Liver (tissue), 9 donors: ENCODE data around the gene RGS3. TPM values are rescaled to one million over a fixed set of nuclear protein-coding genes. Genes with fewer than 3 reads are reported as not detected.

ENCODE experiments used
- DNase-seq: peaks from one replicate; pipeline ENCODE4 v3.0.0-alpha.2; 2017; ENCODE audit warnings: low spot score
- H3K27ac ChIP-seq, 2 donors: one replicate each; pipeline ENCODE4 v1.7.0; 2013; ENCODE audit warnings: inconsistent platforms in 2 of 2, low read length in 2 of 2, control low read depth in 1 of 2, low read depth in 1 of 2, mild to moderate bottlenecking in 1 of 2
- H3K27me3 ChIP-seq, 4 donors: one replicate each; pipeline versions ENCODE4 v1.6.1 to v1.7.0; 2013; ENCODE audit warnings: low read length in 3 of 4, inconsistent platforms in 1 of 4, mild to moderate bottlenecking in 1 of 4, moderate library complexity in 1 of 4; ENCODE audit not compliant: control insufficient read depth in 4 of 4, insufficient read depth in 4 of 4
- H3K36me3 ChIP-seq, 4 donors: one replicate each; pipeline versions ENCODE4 v1.6.1 to v1.7.0; 2013; ENCODE audit warnings: low read length in 3 of 4, mild to moderate bottlenecking in 3 of 4, low read depth in 1 of 4, moderate library complexity in 1 of 4; ENCODE audit not compliant: control insufficient read depth in 4 of 4, insufficient read depth in 3 of 4
- H3K4me1 ChIP-seq, 4 donors: one replicate each; pipeline versions ENCODE4 v1.6.1 to v1.7.0; 2013; ENCODE audit warnings: low read length in 3 of 4, mild to moderate bottlenecking in 3 of 4, moderate library complexity in 1 of 4; ENCODE audit not compliant: control insufficient read depth in 4 of 4, insufficient read depth in 4 of 4
- H3K4me3 ChIP-seq, 3 donors: one replicate each; pipeline versions ENCODE4 v1.6.1 to v1.7.0; 2013; ENCODE audit warnings: low read length in 3 of 3, control low read depth in 1 of 3, low read depth in 1 of 3, mild to moderate bottlenecking in 1 of 3
- H3K9ac ChIP-seq, 2 donors: one replicate each; pipeline ENCODE4 v1.7.0; 2013; ENCODE audit warnings: low read length in 2 of 2, mild to moderate bottlenecking in 2 of 2, moderate library complexity in 2 of 2, control low read depth in 1 of 2, low read depth in 1 of 2
- H3K9me3 ChIP-seq, 4 donors: one replicate each; pipeline versions ENCODE4 v1.6.1 to v1.7.0; 2013; ENCODE audit warnings: low read length in 3 of 4; ENCODE audit not compliant: control insufficient read depth in 4 of 4
- ATF3 ChIP-seq: IDR thresholded peaks from 2 replicates; pipeline ENCODE4 v1.6.1; 2016; ENCODE audit warnings: antibody characterized with exemption
- EGR1 ChIP-seq, 2 donors: IDR thresholded peaks; 2 replicates each; pipeline ENCODE4 v1.6.1; 2016 to 2018; ENCODE audit warnings: antibody characterized with exemption in 2 of 2, low read depth in 2 of 2
- FOXA1 ChIP-seq: IDR thresholded peaks from 2 replicates; pipeline ENCODE4 v1.6.1; 2016; ENCODE audit warnings: antibody characterized with exemption
- FOXA2 ChIP-seq: IDR thresholded peaks from 2 replicates; pipeline ENCODE4 v1.6.1; 2016; ENCODE audit warnings: antibody characterized with exemption
- GABPA ChIP-seq, 2 donors: IDR thresholded peaks in 1 of 2; conservative IDR thresholded peaks in 1 of 2; 2 replicates each; pipeline ENCODE4 v1.6.1; 2016; ENCODE audit warnings: antibody characterized with exemption in 2 of 2, mild to moderate bottlenecking in 1 of 2, moderate library complexity in 1 of 2
- HNF4A ChIP-seq, 2 donors: conservative IDR thresholded peaks; 2 replicates each; pipeline ENCODE4 v1.6.1; 2016; ENCODE audit warnings: antibody characterized with exemption in 2 of 2, mild to moderate bottlenecking in 2 of 2
- HNF4G ChIP-seq: IDR thresholded peaks from 2 replicates; pipeline ENCODE4 v1.6.1; 2016; ENCODE audit warnings: antibody characterized with exemption
- JUND ChIP-seq, 2 donors: IDR thresholded peaks; 2 replicates each; pipeline ENCODE4 v1.6.1; 2016; ENCODE audit warnings: antibody characterized with exemption in 2 of 2
- MAX ChIP-seq: IDR thresholded peaks from 2 replicates; pipeline ENCODE4 v1.6.1; 2016; ENCODE audit warnings: antibody characterized with exemption
- NR2F2 ChIP-seq: IDR thresholded peaks from 2 replicates; pipeline ENCODE4 v1.6.1; 2016; ENCODE audit warnings: antibody characterized with exemption
- RAD21 ChIP-seq, 2 donors: IDR thresholded peaks; 2 replicates each; pipeline ENCODE4 v1.6.1; 2016; ENCODE audit warnings: antibody characterized with exemption in 2 of 2, mild to moderate bottlenecking in 2 of 2
- REST ChIP-seq: IDR thresholded peaks from 2 replicates; pipeline ENCODE4 v1.6.1; 2016; ENCODE audit warnings: antibody characterized with exemption, mild to moderate bottlenecking
- RXRA ChIP-seq, 2 donors: IDR thresholded peaks; 2 replicates each; pipeline ENCODE4 v1.6.1; 2017 to 2018; ENCODE audit warnings: antibody characterized with exemption in 2 of 2, mild to moderate bottlenecking in 1 of 2
- SP1 ChIP-seq: IDR thresholded peaks from 2 replicates; pipeline ENCODE4 v1.6.1; 2018; ENCODE audit warnings: antibody characterized with exemption, mild to moderate bottlenecking
- TAF1 ChIP-seq: conservative IDR thresholded peaks from 2 replicates; pipeline ENCODE4 v1.6.1; 2016; ENCODE audit warnings: antibody characterized with exemption, mild to moderate bottlenecking
- YY1 ChIP-seq: IDR thresholded peaks from 2 replicates; pipeline ENCODE4 v1.6.1; 2016; ENCODE audit warnings: antibody characterized with exemption, mild to moderate bottlenecking
- ZBTB33 ChIP-seq: IDR thresholded peaks from 2 replicates; pipeline ENCODE4 v1.6.1; 2016; ENCODE audit warnings: antibody characterized with exemption
- WGBS: extraction: QIAGEN DNeasy Blood & Tissue Kit; methylation state at CpG from one replicate; pipeline ENCODE4 v1.1.7; 2013; 5-methylcytosine and 5-hydroxymethylcytosine counted together
- polyA plus RNA-seq, 2 donors: library from polyadenylated mRNA; stranded (reverse) in 1 of 2; unstranded in 1 of 2; fragments of 200-250 nt in 1 of 2; fragments of >200 nt in 1 of 2; fragmentation: Nextera tagmentation in 1 of 2; extraction: Ambion mirVana in 1 of 2; gene quantifications; one replicate each; pipeline versions ENCODE4 v1.2.1 to v1.2.3, GENCODE V29; 2013 to 2015
- total RNA-seq, 2 donors: library from RNA; depleted of rRNA; stranded (reverse); fragments of >200 nt; gene quantifications; one replicate each; pipeline ENCODE4 v1.2.3, GENCODE V29; 2014
- donor health status: healthy.
- donor health status: healthy.
- donor health status: healthy.
- donor health status: healthy.
- donor health status: healthy.

RGS3 gene
- total and polyA plus RNA-seq, 4 donors = 13.0 to 65.0 (median 28.3) TPM

- no peak for DNase-seq
- Histone ChIP-seq H3K9ac (no peak overlapping the region), H3K4me1 (peaks cover 5 to 17% (median 12%) of the 10 kb centered on the region in 4 donors), H3K4me3 (no peak overlapping the region), H3K27ac (no peak overlapping the region), H3K9me3 (no peaks in the 10 kb centered on the region), H3K36me3 (peaks cover 0 to 2% (median under 1%) of the 10 kb centered on the region in 4 donors), H3K27me3 (no peaks in the 10 kb centered on the region)
- TF ChIP-seq REST (no peak), EGR1 (IDR thresholded peaks at IDR 0.05; ENCODE audit: low read depth in 2 of 2) (no peak), RAD21 (IDR thresholded peaks at IDR 0.05) (no peak), GABPA (IDR thresholded peaks at IDR 0.05 in 1 of 2, conservative IDR thresholded peaks at IDR 0.05 in 1 of 2) (no peak), JUND (IDR thresholded peaks at IDR 0.05) (no peak), FOXA2 (no peak), ATF3 (no peak), TAF1 (no peak), HNF4G (no peak), NR2F2 (no peak), HNF4A (conservative IDR thresholded peaks at IDR 0.05) (no peak), FOXA1 (no peak), YY1 (no peak), SP1 (no peak), MAX (no peak), RXRA (IDR thresholded peaks at IDR 0.05) (no peak)
- 84% methylated on average over 6 of the region's 6 CpGs for WGBS
Observed at GRCh38 chr9:113514748-113515147, 51.2 kb downstream of the RGS3 start.

GRCh38 chr9:113515862-113516261, 52.3 kb downstream of the RGS3 start:
- no peak for DNase-seq
- 76% methylated on average over 4 of the region's 4 CpGs for WGBS
- Histone ChIP-seq H3K9ac (no peak overlapping the region), H3K36me3 (peaks cover 0 to 2% (median under 1%) of the 10 kb centered on the region in 4 donors), H3K4me1 (peaks cover 4 to 12% (median 6%) of the 10 kb centered on the region in 4 donors), H3K9me3 (no peaks in the 10 kb centered on the region), H3K27me3 (no peaks in the 10 kb centered on the region), H3K4me3 (no peak overlapping the region), H3K27ac (no peak overlapping the region)
- TF ChIP-seq ATF3 (no peak), ZBTB33 (no peak), TAF1 (no peak), EGR1 (IDR thresholded peaks at IDR 0.05; ENCODE audit: low read depth in 2 of 2) (no peak), REST (no peak)
